SK-N-MC (cell line): ENCODE measurements around the gene TASP1.

Experiments
- EZH2 ChIP-seq: fragments of 200-600 bp; sonication (generic); IDR thresholded peaks from one replicate; pipeline ENCODE4 v1.6.1; 2017; ENCODE audit warnings: antibody characterized with exemption
- POLR2AphosphoS5 ChIP-seq: IDR thresholded peaks from 2 replicates; pipeline ENCODE4 v1.6.1; 2012; ENCODE audit warnings: mild to moderate bottlenecking, low read depth, low read length, borderline replicate concordance

- TF ChIP-seq POLR2AphosphoS5, result no peak
- no peak for TF ChIP-seq EZH2
Measured at GRCh38 chr20:13687815-13688214, 49.1 kb upstream of the TASP1 start.
